K562 (cell line): ENCODE results near the gene LPAR4.

Experiments
- CREM ChIP-seq: IDR thresholded peaks from 2 replicates; pipeline ENCODE4 v1.6.1; 2014; ENCODE audit warnings: antibody characterized with exemption, low read depth
- POLR2AphosphoS5 ChIP-seq: IDR thresholded peaks from 2 replicates; pipeline ENCODE4 v1.6.1; 2011; ENCODE audit warnings: mild to moderate bottlenecking, low read depth, low read length, moderate library complexity; ENCODE audit not compliant: control insufficient read depth, insufficient read depth
- ZKSCAN1 ChIP-seq: fragments of 150-350 bp; IDR thresholded peaks from 2 replicates; pipeline ENCODE4 v1.6.1; 2016; ENCODE audit warnings: low read depth, low read length
- ZNF445 ChIP-seq: fragments of 250-450 bp; sonication (Bioruptor Pico); IDR thresholded peaks from 2 replicates; pipeline ENCODE4 v1.4.0; 2020; ENCODE audit warnings: low read depth, mild to moderate bottlenecking, moderate library complexity
- TF ChIP-seq, protein P1 (sequence below), 3 experiments: IDR thresholded peaks in 2 of 3; conservative IDR thresholded peaks in 1 of 3; 2 replicates each; pipeline ENCODE4 v1.5.1; 2011 to 2012; ENCODE audit warnings: low read length in 3 of 3, mild to moderate bottlenecking in 3 of 3, control low read depth in 2 of 3, improper control_type of control experiment in 1 of 3, inconsistent platforms in 1 of 3, low read depth in 1 of 3, mixed read lengths in 1 of 3, moderate library complexity in 1 of 3; ENCODE audit not compliant: insufficient read depth in 2 of 3
- TF ChIP-seq, protein P2 (sequence below): sonication (generic); formaldehyde crosslinking; IDR thresholded peaks from 2 replicates; pipeline ENCODE4 v1.8.1; 2022; ENCODE audit warnings: missing genetic modification reagents
- TF ChIP-seq, protein P3 (sequence below): fragments of 250-450 bp; sonication (Bioruptor Pico); IDR thresholded peaks from 2 replicates; pipeline ENCODE4 v1.4.0; 2020; ENCODE audit warnings: mild to moderate bottlenecking, moderate library complexity, borderline replicate concordance

DNA sequence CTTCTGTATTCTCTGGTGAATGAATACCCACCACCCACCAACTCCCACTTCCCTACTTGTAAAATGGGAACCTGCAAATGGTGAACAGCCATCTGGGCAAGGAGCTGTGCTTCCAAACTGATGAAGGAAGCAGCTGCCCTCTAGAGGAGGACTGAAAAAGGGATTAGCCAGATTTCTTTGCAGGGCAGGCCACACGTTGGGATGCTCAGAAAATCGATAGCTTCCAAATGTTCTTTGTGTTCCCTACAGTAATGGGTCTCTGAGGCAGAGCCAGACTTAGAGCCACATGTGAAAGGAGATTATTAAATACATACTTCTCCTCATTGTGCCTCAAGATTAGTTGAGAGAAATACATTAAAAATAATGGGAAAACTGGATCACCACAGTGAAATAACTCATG lies 39.3 kb upstream of the LPAR4 start:
- TF ChIP-seq, protein P1, sequence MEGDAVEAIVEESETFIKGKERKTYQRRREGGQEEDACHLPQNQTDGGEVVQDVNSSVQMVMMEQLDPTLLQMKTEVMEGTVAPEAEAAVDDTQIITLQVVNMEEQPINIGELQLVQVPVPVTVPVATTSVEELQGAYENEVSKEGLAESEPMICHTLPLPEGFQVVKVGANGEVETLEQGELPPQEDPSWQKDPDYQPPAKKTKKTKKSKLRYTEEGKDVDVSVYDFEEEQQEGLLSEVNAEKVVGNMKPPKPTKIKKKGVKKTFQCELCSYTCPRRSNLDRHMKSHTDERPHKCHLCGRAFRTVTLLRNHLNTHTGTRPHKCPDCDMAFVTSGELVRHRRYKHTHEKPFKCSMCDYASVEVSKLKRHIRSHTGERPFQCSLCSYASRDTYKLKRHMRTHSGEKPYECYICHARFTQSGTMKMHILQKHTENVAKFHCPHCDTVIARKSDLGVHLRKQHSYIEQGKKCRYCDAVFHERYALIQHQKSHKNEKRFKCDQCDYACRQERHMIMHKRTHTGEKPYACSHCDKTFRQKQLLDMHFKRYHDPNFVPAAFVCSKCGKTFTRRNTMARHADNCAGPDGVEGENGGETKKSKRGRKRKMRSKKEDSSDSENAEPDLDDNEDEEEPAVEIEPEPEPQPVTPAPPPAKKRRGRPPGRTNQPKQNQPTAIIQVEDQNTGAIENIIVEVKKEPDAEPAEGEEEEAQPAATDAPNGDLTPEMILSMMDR (IDR thresholded peaks at IDR 0.05 in 2 of 3, conservative IDR thresholded peaks at IDR 0.05 in 1 of 3; ENCODE audit: insufficient read depth in 2 of 3, low read depth in 1 of 3, low read length in 3 of 3), result no peak
- TF ChIP-seq POLR2AphosphoS5 (no peak), ZKSCAN1 (no peak), CREM (no peak), ZNF445 (CRISPR knock-in tag) (no peak)
- TF ChIP-seq, protein P2, sequence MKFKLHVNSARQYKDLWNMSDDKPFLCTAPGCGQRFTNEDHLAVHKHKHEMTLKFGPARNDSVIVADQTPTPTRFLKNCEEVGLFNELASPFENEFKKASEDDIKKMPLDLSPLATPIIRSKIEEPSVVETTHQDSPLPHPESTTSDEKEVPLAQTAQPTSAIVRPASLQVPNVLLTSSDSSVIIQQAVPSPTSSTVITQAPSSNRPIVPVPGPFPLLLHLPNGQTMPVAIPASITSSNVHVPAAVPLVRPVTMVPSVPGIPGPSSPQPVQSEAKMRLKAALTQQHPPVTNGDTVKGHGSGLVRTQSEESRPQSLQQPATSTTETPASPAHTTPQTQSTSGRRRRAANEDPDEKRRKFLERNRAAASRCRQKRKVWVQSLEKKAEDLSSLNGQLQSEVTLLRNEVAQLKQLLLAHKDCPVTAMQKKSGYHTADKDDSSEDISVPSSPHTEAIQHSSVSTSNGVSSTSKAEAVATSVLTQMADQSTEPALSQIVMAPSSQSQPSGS (CRISPR knock-in tag), result no peak
- TF ChIP-seq, protein P3, sequence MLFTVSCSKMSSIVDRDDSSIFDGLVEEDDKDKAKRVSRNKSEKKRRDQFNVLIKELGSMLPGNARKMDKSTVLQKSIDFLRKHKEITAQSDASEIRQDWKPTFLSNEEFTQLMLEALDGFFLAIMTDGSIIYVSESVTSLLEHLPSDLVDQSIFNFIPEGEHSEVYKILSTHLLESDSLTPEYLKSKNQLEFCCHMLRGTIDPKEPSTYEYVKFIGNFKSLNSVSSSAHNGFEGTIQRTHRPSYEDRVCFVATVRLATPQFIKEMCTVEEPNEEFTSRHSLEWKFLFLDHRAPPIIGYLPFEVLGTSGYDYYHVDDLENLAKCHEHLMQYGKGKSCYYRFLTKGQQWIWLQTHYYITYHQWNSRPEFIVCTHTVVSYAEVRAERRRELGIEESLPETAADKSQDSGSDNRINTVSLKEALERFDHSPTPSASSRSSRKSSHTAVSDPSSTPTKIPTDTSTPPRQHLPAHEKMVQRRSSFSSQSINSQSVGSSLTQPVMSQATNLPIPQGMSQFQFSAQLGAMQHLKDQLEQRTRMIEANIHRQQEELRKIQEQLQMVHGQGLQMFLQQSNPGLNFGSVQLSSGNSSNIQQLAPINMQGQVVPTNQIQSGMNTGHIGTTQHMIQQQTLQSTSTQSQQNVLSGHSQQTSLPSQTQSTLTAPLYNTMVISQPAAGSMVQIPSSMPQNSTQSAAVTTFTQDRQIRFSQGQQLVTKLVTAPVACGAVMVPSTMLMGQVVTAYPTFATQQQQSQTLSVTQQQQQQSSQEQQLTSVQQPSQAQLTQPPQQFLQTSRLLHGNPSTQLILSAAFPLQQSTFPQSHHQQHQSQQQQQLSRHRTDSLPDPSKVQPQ (CRISPR knock-in tag), result no peak
